Breast epithelium (tissue), 3 donors: Measurements from ENCODE around the gene ADIPOR2.

Source experiments
- POLR2A ChIP-seq: fragments of 450-650 bp; IDR thresholded peaks from one replicate; pipeline ENCODE4 v1.6.1; 2016; ENCODE audit warnings: antibody characterized with exemption, mild to moderate bottlenecking, moderate library complexity
- POLR2AphosphoS5 ChIP-seq, 3 donors: sonication (generic); formaldehyde crosslinking; IDR thresholded peaks; one replicate each; pipeline ENCODE4 v1.6.1; 2017; ENCODE audit warnings: antibody characterized with exemption in 3 of 3
- TF ChIP-seq, protein P1 (sequence below), 3 donors: fragments of 450-650 bp; IDR thresholded peaks; one replicate each; pipeline ENCODE4 v1.5.1; 2016 to 2017; ENCODE audit warnings: antibody characterized with exemption in 3 of 3, mild to moderate bottlenecking in 3 of 3, moderate library complexity in 3 of 3

DNA sequence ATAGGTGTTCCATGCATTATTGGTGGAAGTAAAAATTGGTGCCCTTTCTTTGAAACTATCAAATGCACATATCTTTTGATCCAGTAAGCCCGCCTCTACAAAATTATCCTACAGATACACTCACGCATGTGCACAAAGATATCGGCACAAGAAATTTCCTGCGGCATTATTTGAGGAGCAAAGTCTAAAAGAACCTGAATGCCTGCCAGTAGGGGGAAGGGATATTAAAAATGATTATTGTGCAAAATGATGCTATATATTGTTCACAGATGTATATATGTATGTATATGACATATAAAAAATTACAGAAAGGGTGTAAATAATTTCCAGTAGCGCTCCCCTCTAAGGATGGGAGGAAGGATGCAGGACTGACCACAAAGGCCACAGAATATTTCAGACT is 24.7 kb upstream of the ADIPOR2 start:
- no peak for TF ChIP-seq POLR2A
- TF ChIP-seq, protein P1, sequence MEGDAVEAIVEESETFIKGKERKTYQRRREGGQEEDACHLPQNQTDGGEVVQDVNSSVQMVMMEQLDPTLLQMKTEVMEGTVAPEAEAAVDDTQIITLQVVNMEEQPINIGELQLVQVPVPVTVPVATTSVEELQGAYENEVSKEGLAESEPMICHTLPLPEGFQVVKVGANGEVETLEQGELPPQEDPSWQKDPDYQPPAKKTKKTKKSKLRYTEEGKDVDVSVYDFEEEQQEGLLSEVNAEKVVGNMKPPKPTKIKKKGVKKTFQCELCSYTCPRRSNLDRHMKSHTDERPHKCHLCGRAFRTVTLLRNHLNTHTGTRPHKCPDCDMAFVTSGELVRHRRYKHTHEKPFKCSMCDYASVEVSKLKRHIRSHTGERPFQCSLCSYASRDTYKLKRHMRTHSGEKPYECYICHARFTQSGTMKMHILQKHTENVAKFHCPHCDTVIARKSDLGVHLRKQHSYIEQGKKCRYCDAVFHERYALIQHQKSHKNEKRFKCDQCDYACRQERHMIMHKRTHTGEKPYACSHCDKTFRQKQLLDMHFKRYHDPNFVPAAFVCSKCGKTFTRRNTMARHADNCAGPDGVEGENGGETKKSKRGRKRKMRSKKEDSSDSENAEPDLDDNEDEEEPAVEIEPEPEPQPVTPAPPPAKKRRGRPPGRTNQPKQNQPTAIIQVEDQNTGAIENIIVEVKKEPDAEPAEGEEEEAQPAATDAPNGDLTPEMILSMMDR (IDR thresholded peaks at IDR 0.05): no peak
- TF ChIP-seq POLR2AphosphoS5 (IDR thresholded peaks at IDR 0.05): no peak
